Thyroid gland (tissue), 4 donors: ENCODE measurements around the gene DPPA5.

Experiments used
- POLR2A ChIP-seq, 2 donors: fragments of 450-650 bp; IDR thresholded peaks; one replicate each; pipeline ENCODE4 v1.6.1; 2017; ENCODE audit warnings: antibody characterized with exemption in 2 of 2, mild to moderate bottlenecking in 2 of 2, moderate library complexity in 1 of 2
- TF ChIP-seq, protein P1 (sequence below), 6 experiments: fragments of 200-600 bp in 3 of 6; fragments of 450-650 bp in 3 of 6; sonication (generic) in 3 of 6; IDR thresholded peaks; one replicate each; pipeline ENCODE4 v1.5.1; 2016 to 2019; ENCODE audit warnings: antibody characterized with exemption in 6 of 6, mild to moderate bottlenecking in 2 of 6, inconsistent platforms in 1 of 6, moderate library complexity in 1 of 6

DNA sequence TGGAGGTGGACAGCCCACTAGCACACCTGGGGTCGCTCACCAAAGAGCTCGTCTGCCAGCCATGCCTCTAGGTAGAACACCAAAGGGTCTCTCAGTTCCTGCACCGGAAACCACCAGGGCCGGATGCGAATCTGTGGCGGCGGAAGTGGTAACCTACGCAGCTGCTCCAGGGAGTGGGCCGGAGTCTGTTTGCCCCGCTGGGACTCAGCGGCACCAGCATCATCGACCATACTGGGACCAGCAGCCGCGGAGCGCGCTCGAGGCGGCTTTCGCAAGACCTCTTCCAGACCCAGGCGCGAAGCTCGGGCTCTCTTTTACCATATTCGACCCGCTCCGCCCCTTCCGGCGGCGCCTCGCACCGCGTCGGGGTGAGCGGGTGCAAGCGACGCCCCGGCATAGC, 15.5 kb upstream of the DPPA5 start, which contains the start of gene OOEP:
- no peak for TF ChIP-seq POLR2A (IDR thresholded peaks at IDR 0.05)
- TF ChIP-seq, protein P1, sequence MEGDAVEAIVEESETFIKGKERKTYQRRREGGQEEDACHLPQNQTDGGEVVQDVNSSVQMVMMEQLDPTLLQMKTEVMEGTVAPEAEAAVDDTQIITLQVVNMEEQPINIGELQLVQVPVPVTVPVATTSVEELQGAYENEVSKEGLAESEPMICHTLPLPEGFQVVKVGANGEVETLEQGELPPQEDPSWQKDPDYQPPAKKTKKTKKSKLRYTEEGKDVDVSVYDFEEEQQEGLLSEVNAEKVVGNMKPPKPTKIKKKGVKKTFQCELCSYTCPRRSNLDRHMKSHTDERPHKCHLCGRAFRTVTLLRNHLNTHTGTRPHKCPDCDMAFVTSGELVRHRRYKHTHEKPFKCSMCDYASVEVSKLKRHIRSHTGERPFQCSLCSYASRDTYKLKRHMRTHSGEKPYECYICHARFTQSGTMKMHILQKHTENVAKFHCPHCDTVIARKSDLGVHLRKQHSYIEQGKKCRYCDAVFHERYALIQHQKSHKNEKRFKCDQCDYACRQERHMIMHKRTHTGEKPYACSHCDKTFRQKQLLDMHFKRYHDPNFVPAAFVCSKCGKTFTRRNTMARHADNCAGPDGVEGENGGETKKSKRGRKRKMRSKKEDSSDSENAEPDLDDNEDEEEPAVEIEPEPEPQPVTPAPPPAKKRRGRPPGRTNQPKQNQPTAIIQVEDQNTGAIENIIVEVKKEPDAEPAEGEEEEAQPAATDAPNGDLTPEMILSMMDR (IDR thresholded peaks at IDR 0.05), result no peak
